SK-N-SH (cell line): ENCODE results near the gene KRTAP6-3. TPM values are rescaled to one million over a fixed set of nuclear protein-coding genes. Genes with fewer than 3 reads are reported as not detected.

Experiments used
- CTCF ChIA-PET: fragments of 300-600, 350-600 bp; formaldehyde crosslinking; extraction: SDS; loops from one replicate; lab custom pipeline; 2021; lab: Yijun Ruan, JAX
- POLR2A ChIA-PET: fragments of 350-600 bp; sonication (Branson Sonifier 250); formaldehyde crosslinking; extraction: SDS; loops from one replicate; lab custom pipeline; 2020; ENCODE audit warnings: antibody characterized with exemption, inconsistent platforms; lab: Yijun Ruan, JAX
- DNase-seq: peaks from one replicate; pipeline ENCODE4 v3.0.0; 2012
- H2AFZ ChIP-seq: fragments of 200-600 bp; sonication (generic); 2 replicates; pipeline ENCODE4 v1.8.1; 2016; ENCODE audit warnings: antibody characterized with exemption, mild to moderate bottlenecking, low read depth
- H3F3A ChIP-seq: fragments of 200-600 bp; sonication (generic); replicated peaks from 2 replicates; pipeline ENCODE3; 2016; ENCODE audit warnings: antibody characterized with exemption, mild to moderate bottlenecking; ENCODE audit not compliant: insufficient read depth
- H3K27ac ChIP-seq, 2 experiments: fragments of 200-500 bp in 1 of 2; fragments of 200-600 bp in 1 of 2; sonication (Bioruptor generic) in 1 of 2; sonication (generic), shearing (Covaris generic) in 1 of 2; 2 replicates each; pipeline versions ENCODE4 v1.5.1 to v1.6.1; 2014 to 2016; ENCODE audit warnings: low read depth in 2 of 2, inconsistent platforms in 1 of 2, low read length in 1 of 2, mild to moderate bottlenecking in 1 of 2, mixed read lengths in 1 of 2
- H3K27me3 ChIP-seq: fragments of 200-600 bp; sonication (generic), shearing (Covaris generic); 2 replicates; pipeline ENCODE4 v1.6.1; 2016; ENCODE audit warnings: mixed run types; ENCODE audit not compliant: insufficient read depth
- H3K36me3 ChIP-seq, 2 experiments: fragments of 200-500 bp in 1 of 2; fragments of 200-600 bp in 1 of 2; sonication (Bioruptor generic) in 1 of 2; sonication (generic) in 1 of 2; replicated peaks in 1 of 2; 2 replicates each; pipeline versions ENCODE3 to v1.5.1; 2014 to 2016; ENCODE audit warnings: low read length in 1 of 2, mild to moderate bottlenecking in 1 of 2; ENCODE audit not compliant: insufficient read depth in 2 of 2, control insufficient read depth in 1 of 2
- H3K4me1 ChIP-seq, 2 experiments: fragments of 200-500 bp in 1 of 2; fragments of 200-600 bp in 1 of 2; sonication (Bioruptor generic) in 1 of 2; sonication (generic), shearing (Covaris generic) in 1 of 2; 2 replicates each; pipeline versions ENCODE4 v1.5.1 to v1.6.1; 2014 to 2016; ENCODE audit warnings: low read depth in 1 of 2, low read length in 1 of 2, mixed run types in 1 of 2; ENCODE audit not compliant: insufficient read depth in 2 of 2, control insufficient read depth in 1 of 2
- H3K4me2 ChIP-seq: fragments of 200-600 bp; sonication (generic), shearing (Covaris generic); 2 replicates; pipeline ENCODE4 v1.6.1; 2017; ENCODE audit warnings: mixed run types
- H3K4me3 ChIP-seq, 2 experiments: fragments of 200-500 bp in 1 of 2; fragments of 200-600 bp in 1 of 2; sonication (Bioruptor generic) in 1 of 2; sonication (generic), shearing (Covaris generic) in 1 of 2; 2 replicates each; pipeline versions ENCODE4 v1.5.1 to v1.8.1; 2014 to 2016; ENCODE audit warnings: low read depth in 2 of 2, inconsistent platforms in 1 of 2, low read length in 1 of 2, mild to moderate bottlenecking in 1 of 2, mixed read lengths in 1 of 2, moderate library complexity in 1 of 2
- H3K79me2 ChIP-seq: fragments of 200-600 bp; sonication (generic); 2 replicates; pipeline ENCODE4 v1.8.1; 2017; ENCODE audit warnings: mild to moderate bottlenecking; ENCODE audit not compliant: insufficient read depth
- H3K9ac ChIP-seq: fragments of 200-600 bp; sonication (generic); 2 replicates; pipeline ENCODE4 v1.6.1; 2017; ENCODE audit warnings: mixed run types
- H3K9me2 ChIP-seq: fragments of 200-600 bp; sonication (generic); 2 replicates; pipeline ENCODE4 v1.6.1; 2017; ENCODE audit warnings: mixed run types
- H3K9me3 ChIP-seq: fragments of 200-600 bp; sonication (generic); 2 replicates; pipeline ENCODE4 v1.6.1; 2017; ENCODE audit warnings: mixed run types, mild to moderate bottlenecking, moderate library complexity
- H4K20me1 ChIP-seq: fragments of 200-600 bp; sonication (generic); 2 replicates; pipeline ENCODE4 v1.6.1; 2017; ENCODE audit warnings: mild to moderate bottlenecking, mixed run types; ENCODE audit not compliant: insufficient read depth
- CHD2 ChIP-seq: fragments of 150-350 bp; IDR thresholded peaks from 2 replicates; pipeline ENCODE4 v1.6.1; 2018; ENCODE audit warnings: low read length; ENCODE audit not compliant: partially characterized antibody
- FOSL2 ChIP-seq: IDR thresholded peaks from 2 replicates; pipeline ENCODE4 v1.4.0; 2012; ENCODE audit warnings: low read depth, mild to moderate bottlenecking, moderate library complexity, borderline replicate concordance
- JUND ChIP-seq: IDR thresholded peaks from 2 replicates; pipeline ENCODE4 v1.4.0; 2012
- MEF2A ChIP-seq: IDR thresholded peaks from 2 replicates; pipeline ENCODE4 v1.4.0; 2012; ENCODE audit warnings: low read depth, borderline replicate concordance
- NFIC ChIP-seq: IDR thresholded peaks from 2 replicates; pipeline ENCODE4 v1.4.0; 2012; ENCODE audit warnings: borderline replicate concordance
- NRF1 ChIP-seq: IDR thresholded peaks from 2 replicates; pipeline ENCODE4 v1.6.1; 2012; ENCODE audit warnings: low read depth, mild to moderate bottlenecking, low read length
- POLR2AphosphoS5 ChIP-seq: IDR thresholded peaks from 2 replicates; pipeline ENCODE4 v1.6.1; 2012; ENCODE audit warnings: low read depth, low read length
- RAD21 ChIP-seq: IDR thresholded peaks from 2 replicates; pipeline ENCODE4 v1.6.1; 2012; ENCODE audit warnings: mild to moderate bottlenecking, low read length
- RCOR1 ChIP-seq: fragments of 150-350 bp; IDR thresholded peaks from 2 replicates; pipeline ENCODE4 v1.6.1; 2017; ENCODE audit warnings: antibody characterized with exemption, low read length
- RXRA ChIP-seq: IDR thresholded peaks from 2 replicates; pipeline ENCODE4 v1.4.0; 2012; ENCODE audit warnings: low read depth, mild to moderate bottlenecking, borderline replicate concordance
- SIN3A ChIP-seq: IDR thresholded peaks from 2 replicates; pipeline ENCODE4 v1.6.1; 2012; ENCODE audit warnings: low read depth, mild to moderate bottlenecking, low read length, moderate library complexity, borderline replicate concordance
- SMC3 ChIP-seq: IDR thresholded peaks from 2 replicates; pipeline ENCODE4 v1.6.1; 2012; ENCODE audit warnings: low read depth, low read length, improper control_type of control experiment
- YY1 ChIP-seq: IDR thresholded peaks from 2 replicates; pipeline ENCODE4 v1.4.0; 2012; ENCODE audit warnings: low read depth, mild to moderate bottlenecking
- WGBS: methylation state at CpG from one replicate; pipeline ENCODE4 v1.1.6; 2017; ENCODE audit warnings: low lambda C conversion rate; 5-methylcytosine and 5-hydroxymethylcytosine counted together
- polyA plus RNA-seq, 3 experiments: library from polyadenylated mRNA; depleted of rRNA; stranded (reverse); fragments of >200 nt; gene quantifications; 2 replicates each; pipeline ENCODE4 v1.2.3, GENCODE V29; 2012
- TF ChIP-seq, protein P1 (sequence below): fragments of 200-600 bp; sonication (generic); IDR thresholded peaks from 2 replicates; pipeline ENCODE4 v1.6.1; 2017; ENCODE audit warnings: antibody characterized with exemption, mild to moderate bottlenecking, moderate library complexity
- TF ChIP-seq, protein P2 (sequence below): IDR thresholded peaks from 2 replicates; pipeline ENCODE4; 2012
- TF ChIP-seq, protein P3 (sequence below): fragments of 150-350 bp; IDR thresholded peaks from 2 replicates; pipeline ENCODE4 v1.6.1; 2016; ENCODE audit warnings: mild to moderate bottlenecking, low read depth, low read length

KRTAP6-3 gene
- polyA plus RNA-seq, 1 of the 3 experiments (the other 2 are of a cell fraction): not detected

DNA sequence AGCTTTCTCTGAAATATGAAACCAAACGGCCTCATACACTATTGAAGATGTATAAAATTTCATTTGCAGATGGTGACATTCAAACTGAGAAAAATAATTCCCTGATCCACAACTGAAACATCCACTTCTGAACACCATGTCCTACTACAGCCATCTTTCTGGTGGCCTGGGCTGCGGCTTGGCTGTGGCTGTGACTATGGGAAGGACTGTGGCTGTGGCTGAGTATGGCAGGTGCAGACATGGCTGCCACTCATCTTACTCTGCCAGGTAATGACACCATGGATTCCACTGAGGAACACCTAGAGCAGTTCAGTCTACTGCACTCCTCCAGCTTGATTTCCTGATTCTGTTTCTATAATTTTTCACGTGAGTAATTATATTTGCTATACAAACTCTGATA is 28.3 kb downstream of the KRTAP6-3 start, which contains the start of gene KRTAP20-4:
Gene KRTAP20-4 (plus strand): TSS at position 106 of the 400 bp plus-strand sequence.
- no peaks in the 10 kb centered on the region for H3F3A ChIP-seq
- ChIA-PET POLR2A (no interaction called here), CTCF (no interaction called here)
- no peaks in the 10 kb centered on the region for H4K20me1 ChIP-seq
- H3K4me3 ChIP-seq: no peak within 1 kb of the TSS
- no peak within 1 kb of the TSS for H3K4me2 ChIP-seq
- no peak within 1 kb of the TSS for H3K9ac ChIP-seq
- no peaks in the 10 kb centered on the region for H3K9me3 ChIP-seq
- WGBS: 6% methylated on average over 3 of the region's 3 CpGs
- no peaks in the 10 kb centered on the region for H3K27me3 ChIP-seq
- no peak for DNase-seq
- TF ChIP-seq JUND: no peak
- no peak for TF ChIP-seq YY1
- TF ChIP-seq MEF2A: no peak
- TF ChIP-seq RCOR1: no peak
- no peak within 1 kb of the TSS for H2AFZ ChIP-seq
- H3K36me3 ChIP-seq: no peaks in the 10 kb centered on the region
- H3K4me1 ChIP-seq: no peaks in the 10 kb centered on the region
- no peak within 1 kb of the TSS; a peak in 1 of 4 replicates for H3K27ac ChIP-seq
- H3K9me2 ChIP-seq: no peaks in the 10 kb centered on the region
- H3K79me2 ChIP-seq: no peaks in the 10 kb centered on the region

DNA sequence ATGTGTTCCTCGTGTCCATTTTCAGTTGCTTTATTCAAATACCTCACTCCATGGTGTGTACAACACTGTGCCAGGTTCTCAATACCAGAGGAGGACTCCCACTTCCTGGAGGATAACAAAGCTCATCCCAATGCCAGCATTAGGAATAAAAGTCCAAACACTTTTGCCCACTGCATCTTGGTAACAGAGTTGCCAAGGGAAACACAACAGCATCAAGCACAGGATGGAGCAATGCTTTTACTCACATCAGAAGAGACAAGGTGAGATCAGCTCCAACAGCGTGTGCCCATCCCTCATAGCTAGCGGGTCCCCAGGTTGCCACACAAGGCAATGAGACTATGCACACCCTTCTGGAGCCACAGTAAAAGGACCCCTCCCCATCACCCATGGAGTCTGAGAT is 31.1 kb downstream of the KRTAP6-3 start:
- H4K20me1 ChIP-seq: no peaks in the 10 kb centered on the region
- CTCF ChIA-PET: no interaction called here
- 0% methylated on average over 1 of the region's 3 CpGs for WGBS
- POLR2A ChIA-PET: no interaction called here
- H3K79me2 ChIP-seq: no peaks in the 10 kb centered on the region
- H3K27me3 ChIP-seq: no peaks in the 10 kb centered on the region
- no peaks in the 10 kb centered on the region for H3K9me2 ChIP-seq
- TF ChIP-seq SIN3A (no peak), POLR2AphosphoS5 (no peak), SMC3 (no peak), RXRA (no peak), CHD2 (no peak), RAD21 (no peak), RCOR1 (no peak)
- H2AFZ ChIP-seq: no peak overlapping the region
- H3K4me2 ChIP-seq: no peak overlapping the region; the same call in 1 of the 2 replicates
- no peaks in the 10 kb centered on the region for H3K9me3 ChIP-seq
- H3K4me1 ChIP-seq: no peaks in the 10 kb centered on the region
- H3K9ac ChIP-seq: no peak overlapping the region
- no peak overlapping the region for H3K4me3 ChIP-seq
- no peak for DNase-seq
- no peaks in the 10 kb centered on the region for H3F3A ChIP-seq
- H3K27ac ChIP-seq: no peak overlapping the region
- no peaks in the 10 kb centered on the region for H3K36me3 ChIP-seq

DNA sequence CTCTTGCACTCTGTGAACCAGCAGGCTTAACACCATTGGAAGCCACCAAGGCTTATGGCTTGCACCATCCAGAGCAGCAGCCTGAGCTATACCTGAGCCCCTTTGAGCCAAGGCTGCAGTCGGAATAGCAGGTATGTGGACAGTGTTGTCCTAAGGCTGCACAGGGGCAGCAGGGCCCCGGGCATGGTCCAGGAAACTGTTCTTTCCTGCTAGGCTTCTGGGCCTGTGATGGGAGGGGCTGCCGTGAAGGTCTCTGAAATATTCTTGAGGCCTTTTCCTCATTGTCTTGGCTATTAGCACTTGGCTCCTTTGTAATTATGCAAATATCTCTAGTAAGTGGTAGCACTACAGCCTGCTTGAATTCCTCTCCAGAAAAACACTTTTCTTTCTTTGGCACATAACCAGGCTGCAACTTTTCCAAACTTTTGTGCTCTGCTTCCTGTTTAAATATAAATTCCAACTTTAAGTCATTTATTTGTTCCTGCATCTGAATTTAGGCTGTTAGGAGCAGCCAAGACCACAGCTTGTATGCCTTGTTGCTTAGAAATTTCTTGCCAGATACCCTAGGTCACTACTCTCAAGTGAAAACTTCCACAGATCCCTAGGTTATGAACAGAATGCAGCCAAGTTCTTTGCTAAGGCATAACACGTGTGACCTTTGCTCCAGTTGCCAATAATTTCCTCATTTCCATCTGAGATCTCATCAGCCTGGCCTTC is 33.4 kb downstream of the KRTAP6-3 start:
- H3K4me1 ChIP-seq: no peaks in the 10 kb centered on the region
- POLR2A ChIA-PET: no interaction called here
- H3K27me3 ChIP-seq: no peaks in the 10 kb centered on the region
- no peak overlapping the region for H3K9ac ChIP-seq
- no peaks in the 10 kb centered on the region for H3K9me3 ChIP-seq
- H3K4me3 ChIP-seq: no peak overlapping the region
- no peak for TF ChIP-seq FOSL2
- TF ChIP-seq, protein P1, sequence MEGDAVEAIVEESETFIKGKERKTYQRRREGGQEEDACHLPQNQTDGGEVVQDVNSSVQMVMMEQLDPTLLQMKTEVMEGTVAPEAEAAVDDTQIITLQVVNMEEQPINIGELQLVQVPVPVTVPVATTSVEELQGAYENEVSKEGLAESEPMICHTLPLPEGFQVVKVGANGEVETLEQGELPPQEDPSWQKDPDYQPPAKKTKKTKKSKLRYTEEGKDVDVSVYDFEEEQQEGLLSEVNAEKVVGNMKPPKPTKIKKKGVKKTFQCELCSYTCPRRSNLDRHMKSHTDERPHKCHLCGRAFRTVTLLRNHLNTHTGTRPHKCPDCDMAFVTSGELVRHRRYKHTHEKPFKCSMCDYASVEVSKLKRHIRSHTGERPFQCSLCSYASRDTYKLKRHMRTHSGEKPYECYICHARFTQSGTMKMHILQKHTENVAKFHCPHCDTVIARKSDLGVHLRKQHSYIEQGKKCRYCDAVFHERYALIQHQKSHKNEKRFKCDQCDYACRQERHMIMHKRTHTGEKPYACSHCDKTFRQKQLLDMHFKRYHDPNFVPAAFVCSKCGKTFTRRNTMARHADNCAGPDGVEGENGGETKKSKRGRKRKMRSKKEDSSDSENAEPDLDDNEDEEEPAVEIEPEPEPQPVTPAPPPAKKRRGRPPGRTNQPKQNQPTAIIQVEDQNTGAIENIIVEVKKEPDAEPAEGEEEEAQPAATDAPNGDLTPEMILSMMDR: no peak
- TF ChIP-seq, protein P2, sequence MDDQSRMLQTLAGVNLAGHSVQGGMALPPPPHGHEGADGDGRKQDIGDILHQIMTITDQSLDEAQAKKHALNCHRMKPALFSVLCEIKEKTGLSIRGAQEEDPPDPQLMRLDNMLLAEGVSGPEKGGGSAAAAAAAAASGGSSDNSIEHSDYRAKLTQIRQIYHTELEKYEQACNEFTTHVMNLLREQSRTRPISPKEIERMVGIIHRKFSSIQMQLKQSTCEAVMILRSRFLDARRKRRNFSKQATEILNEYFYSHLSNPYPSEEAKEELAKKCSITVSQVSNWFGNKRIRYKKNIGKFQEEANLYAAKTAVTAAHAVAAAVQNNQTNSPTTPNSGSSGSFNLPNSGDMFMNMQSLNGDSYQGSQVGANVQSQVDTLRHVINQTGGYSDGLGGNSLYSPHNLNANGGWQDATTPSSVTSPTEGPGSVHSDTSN: no peak
- TF ChIP-seq NFIC: no peak
- TF ChIP-seq, protein P3, sequence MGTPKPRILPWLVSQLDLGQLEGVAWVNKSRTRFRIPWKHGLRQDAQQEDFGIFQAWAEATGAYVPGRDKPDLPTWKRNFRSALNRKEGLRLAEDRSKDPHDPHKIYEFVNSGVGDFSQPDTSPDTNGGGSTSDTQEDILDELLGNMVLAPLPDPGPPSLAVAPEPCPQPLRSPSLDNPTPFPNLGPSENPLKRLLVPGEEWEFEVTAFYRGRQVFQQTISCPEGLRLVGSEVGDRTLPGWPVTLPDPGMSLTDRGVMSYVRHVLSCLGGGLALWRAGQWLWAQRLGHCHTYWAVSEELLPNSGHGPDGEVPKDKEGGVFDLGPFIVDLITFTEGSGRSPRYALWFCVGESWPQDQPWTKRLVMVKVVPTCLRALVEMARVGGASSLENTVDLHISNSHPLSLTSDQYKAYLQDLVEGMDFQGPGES: no peak
- no peak for TF ChIP-seq RAD21
- TF ChIP-seq NRF1: no peak
- no peak overlapping the region for H2AFZ ChIP-seq
- no peaks in the 10 kb centered on the region for H3F3A ChIP-seq
- no peaks in the 10 kb centered on the region for H3K36me3 ChIP-seq
- CTCF ChIA-PET: no interaction called here
- no peak overlapping the region for H3K4me2 ChIP-seq
- no peaks in the 10 kb centered on the region for H3K79me2 ChIP-seq
- DNase-seq: no peak
- no peaks in the 10 kb centered on the region for H3K9me2 ChIP-seq
- H4K20me1 ChIP-seq: no peaks in the 10 kb centered on the region
- 7% methylated on average over 4 of the region's 4 CpGs for WGBS
- no peak overlapping the region for H3K27ac ChIP-seq
